ENCODE results near the gene DNPEP. TPM values are rescaled to one million over a fixed set of nuclear protein-coding genes. Genes with fewer than 3 reads are reported as not detected.

The DNPEP gene
- total and polyA plus RNA-seq, 2 experiments from 2014 or later: 49.2 to 67.9 TPM

- H3K27ac ChIP-seq (ENCODE audit: low read depth): no peak overlapping the region
- no peak overlapping the region for H3K4me3 ChIP-seq
- TF ChIP-seq STAT1 (IDR thresholded peaks at IDR 0.05; ENCODE audit: unreplicated experiment): no peak
- TF ChIP-seq, protein P1, sequence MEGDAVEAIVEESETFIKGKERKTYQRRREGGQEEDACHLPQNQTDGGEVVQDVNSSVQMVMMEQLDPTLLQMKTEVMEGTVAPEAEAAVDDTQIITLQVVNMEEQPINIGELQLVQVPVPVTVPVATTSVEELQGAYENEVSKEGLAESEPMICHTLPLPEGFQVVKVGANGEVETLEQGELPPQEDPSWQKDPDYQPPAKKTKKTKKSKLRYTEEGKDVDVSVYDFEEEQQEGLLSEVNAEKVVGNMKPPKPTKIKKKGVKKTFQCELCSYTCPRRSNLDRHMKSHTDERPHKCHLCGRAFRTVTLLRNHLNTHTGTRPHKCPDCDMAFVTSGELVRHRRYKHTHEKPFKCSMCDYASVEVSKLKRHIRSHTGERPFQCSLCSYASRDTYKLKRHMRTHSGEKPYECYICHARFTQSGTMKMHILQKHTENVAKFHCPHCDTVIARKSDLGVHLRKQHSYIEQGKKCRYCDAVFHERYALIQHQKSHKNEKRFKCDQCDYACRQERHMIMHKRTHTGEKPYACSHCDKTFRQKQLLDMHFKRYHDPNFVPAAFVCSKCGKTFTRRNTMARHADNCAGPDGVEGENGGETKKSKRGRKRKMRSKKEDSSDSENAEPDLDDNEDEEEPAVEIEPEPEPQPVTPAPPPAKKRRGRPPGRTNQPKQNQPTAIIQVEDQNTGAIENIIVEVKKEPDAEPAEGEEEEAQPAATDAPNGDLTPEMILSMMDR (conservative IDR thresholded peaks at IDR 0.05; ENCODE audit: low read depth in 2 of 2): peak; percentile 96
- Mint-ChIP-seq H3K4me3 (no peak overlapping the region; the same call in 2 of the 3 replicates), H3K9me3 (no peaks in the 10 kb centered on the region), H3K27ac (no peak overlapping the region), H3K4me1 (peaks cover 42% of the 10 kb centered on the region), H3K36me3 (ENCODE audit: low read depth) (no peaks in the 10 kb centered on the region), H3K27me3 (ENCODE audit: insufficient read depth, low read depth, poor library complexity) (peaks cover 15% of the 10 kb centered on the region)
- H4K20me1 ChIP-seq (replicated peaks; ENCODE audit: insufficient read depth): no peaks in the 10 kb centered on the region
- DNase-seq (ENCODE audit: low spot score) (peak; percentile 95), ATAC-seq (peak; percentile 61)
- no peak overlapping the region for H3K4me2 ChIP-seq
- no peaks in the 10 kb centered on the region for H3K9me2 ChIP-seq (ENCODE audit: insufficient read depth)
- H3K4me1 ChIP-seq (ENCODE audit: insufficient read depth): peaks cover 21% of the 10 kb centered on the region
- no peaks in the 10 kb centered on the region for H3K79me2 ChIP-seq (replicated peaks; ENCODE audit: insufficient read depth)
- no peaks in the 10 kb centered on the region for H3K36me3 ChIP-seq (ENCODE audit: insufficient read depth)
- H2AFZ ChIP-seq: no peak overlapping the region
- H3K27me3 ChIP-seq (ENCODE audit: insufficient read depth): no peaks in the 10 kb centered on the region
- no peaks in the 10 kb centered on the region; the same call in 1 of the 2 replicates for H3F3A ChIP-seq (replicated peaks; ENCODE audit: low read depth)
Observed at GRCh38 chr2:219402665-219403515, 15.2 kb upstream of the DNPEP start.

GRCh38 chr2:219401606-219402005 lies 13.9 kb upstream of the DNPEP start:
- ATAC-seq: no peak
- no peak for TF ChIP-seq ZNF331 (CRISPR knock-in tag; IDR thresholded peaks at IDR 0.05; ENCODE audit: low read depth)
- TF ChIP-seq STAT1 (IDR thresholded peaks at IDR 0.05; ENCODE audit: unreplicated experiment): no peak
- TF ChIP-seq CREB1 (CRISPR knock-in tag; IDR thresholded peaks at IDR 0.05; ENCODE audit: low read depth): no peak
- no peak for TF ChIP-seq POLR2AphosphoS5 (IDR thresholded peaks at IDR 0.05; ENCODE audit: low read depth)
- TF ChIP-seq, protein P1 (conservative IDR thresholded peaks at IDR 0.05; ENCODE audit: low read depth in 2 of 2): no peak
- H3K9me3 Mint-ChIP-seq: no peaks in the 10 kb centered on the region

More at GRCh38 chr2:219401606-219402005, 13.9 kb upstream of the DNPEP start:
- no peaks in the 10 kb centered on the region for H3K36me3 Mint-ChIP-seq (ENCODE audit: low read depth)
- Histone ChIP-seq H3K9me2 (ENCODE audit: insufficient read depth) (no peaks in the 10 kb centered on the region), H3K4me1 (ENCODE audit: insufficient read depth) (peaks cover 21% of the 10 kb centered on the region), H3F3A (replicated peaks; ENCODE audit: low read depth) (no peaks in the 10 kb centered on the region; the same call in 1 of the 2 replicates), H3K79me2 (replicated peaks; ENCODE audit: insufficient read depth) (no peaks in the 10 kb centered on the region), H3K36me3 (ENCODE audit: insufficient read depth) (no peaks in the 10 kb centered on the region), H2AFZ (no peak overlapping the region), H3K4me2 (no peak overlapping the region), H3K27me3 (ENCODE audit: insufficient read depth) (no peaks in the 10 kb centered on the region), H4K20me1 (replicated peaks; ENCODE audit: insufficient read depth) (no peaks in the 10 kb centered on the region), H3K4me3 (no peak overlapping the region), H3K27ac (ENCODE audit: low read depth) (no peak overlapping the region)
- no peak overlapping the region for H3K27ac Mint-ChIP-seq
- no peak overlapping the region for H3K4me3 Mint-ChIP-seq
- H3K27me3 Mint-ChIP-seq (ENCODE audit: insufficient read depth, low read depth, poor library complexity): peaks cover 12% of the 10 kb centered on the region
- H3K4me1 Mint-ChIP-seq: peaks cover 42% of the 10 kb centered on the region
- no peak for DNase-seq (ENCODE audit: low spot score)
